Hepatocyte (in vitro differentiated cells): Measurements from ENCODE around the gene FILIP1. TPM values are rescaled to one million over a fixed set of nuclear protein-coding genes. Genes with fewer than 3 reads are reported as not detected.

Source experiments
- DNase-seq: peaks from one replicate; pipeline ENCODE4 v3.0.0-alpha.2; 2016; ENCODE audit warnings: low spot score
- H2AFZ ChIP-seq: fragments of 200-600 bp; sonication (generic); 2 replicates; pipeline ENCODE4 v1.6.0; 2016; ENCODE audit warnings: antibody characterized with exemption, mild to moderate bottlenecking
- H3K27ac ChIP-seq: fragments of 200-600 bp; sonication (generic); 2 replicates; pipeline ENCODE4 v1.5.1; 2016; ENCODE audit warnings: mild to moderate bottlenecking
- H3K27me3 ChIP-seq: fragments of 200-600 bp; sonication (generic); 2 replicates; pipeline ENCODE4 v1.6.1; 2016
- H3K36me3 ChIP-seq: fragments of 200-600 bp; sonication (generic); replicated peaks from 2 replicates; pipeline ENCODE4 v1.5.1; 2016; ENCODE audit warnings: low read depth; ENCODE audit not compliant: insufficient read depth
- H3K4me1 ChIP-seq: fragments of 200-600 bp; sonication (generic); 2 replicates; pipeline ENCODE4 v1.5.1; 2016; ENCODE audit warnings: mild to moderate bottlenecking, moderate library complexity; ENCODE audit not compliant: insufficient read depth
- H3K4me2 ChIP-seq: fragments of 200-600 bp; sonication (generic); 2 replicates; pipeline ENCODE4 v1.6.0; 2016
- H3K4me3 ChIP-seq: fragments of 200-600 bp; sonication (generic); 2 replicates; pipeline ENCODE4 v1.5.1; 2016; ENCODE audit warnings: mild to moderate bottlenecking
- H3K79me2 ChIP-seq: fragments of 200-600 bp; sonication (generic); 2 replicates; pipeline ENCODE4 v1.6.0; 2017; ENCODE audit warnings: mild to moderate bottlenecking
- H3K9me2 ChIP-seq: fragments of 200-600 bp; sonication (generic); replicated peaks from 2 replicates; pipeline ENCODE4 v1.6.0; 2017; ENCODE audit warnings: mild to moderate bottlenecking; ENCODE audit not compliant: insufficient read depth
- H3K9me3 ChIP-seq: fragments of 200-600 bp; sonication (generic); 2 replicates; pipeline ENCODE4 v1.5.1; 2016; ENCODE audit warnings: low read depth, mild to moderate bottlenecking
- H4K20me1 ChIP-seq: fragments of 200-600 bp; sonication (generic); 2 replicates; pipeline ENCODE4 v1.6.0; 2016; ENCODE audit warnings: mild to moderate bottlenecking; ENCODE audit not compliant: insufficient read depth, poor library complexity, severe bottlenecking
- CTCF ChIP-seq: fragments of 200-600 bp; sonication (generic); IDR thresholded peaks from 2 replicates; pipeline ENCODE4 v1.5.1; 2016; ENCODE audit warnings: antibody characterized with exemption, mild to moderate bottlenecking; ENCODE audit not compliant: poor library complexity
- EZH2 ChIP-seq: fragments of 200-600 bp; sonication (generic); IDR thresholded peaks from 2 replicates; pipeline ENCODE4 v1.6.1; 2016; ENCODE audit warnings: antibody characterized with exemption, mild to moderate bottlenecking, borderline replicate concordance
- EZH2phosphoT487 ChIP-seq: fragments of 200-600 bp; sonication (generic); IDR thresholded peaks from one replicate; pipeline ENCODE4 v1.6.1; 2018; ENCODE audit warnings: antibody characterized with exemption, mild to moderate bottlenecking, low read depth, moderate library complexity; ENCODE audit not compliant: unreplicated experiment, severe bottlenecking
- WGBS: methylation state at CpG from one replicate; pipeline ENCODE4 v1.1.6; 2016; ENCODE audit warnings: low lambda C conversion rate; ENCODE audit errors: missing lambda C conversion rate; 5-methylcytosine and 5-hydroxymethylcytosine counted together
- polyA plus RNA-seq: library from polyadenylated mRNA; unstranded; fragments of >200 nt; fragmentation: Nextera tagmentation; extraction: Ambion mirVana; gene quantifications from 2 replicates; pipeline ENCODE4 v1.2.1, GENCODE V29; 2016
- total RNA-seq: library from RNA; depleted of rRNA; stranded (reverse); fragments of >200 nt; gene quantifications from 2 replicates; pipeline ENCODE4 v1.2.3, GENCODE V29; 2014

FILIP1 gene
- total and polyA plus RNA-seq, 2 experiments from 2014 or later, result 4.1 to 6.0 TPM

- Histone ChIP-seq H3K4me2 (no peak overlapping the region), H3K79me2 (no peaks in the 10 kb centered on the region), H3K9me3 (no peaks in the 10 kb centered on the region), H4K20me1 (no peaks in the 10 kb centered on the region), H3K4me1 (no peaks in the 10 kb centered on the region), H3K27me3 (no peaks in the 10 kb centered on the region), H3K27ac (no peak overlapping the region), H3K9me2 (no peaks in the 10 kb centered on the region), H3K4me3 (no peak overlapping the region), H2AFZ (no peak overlapping the region), H3K36me3 (no peaks in the 10 kb centered on the region)
- 69% methylated on average over 2 of the region's 2 CpGs for WGBS
- no peak for TF ChIP-seq CTCF
- DNase-seq, result no peak
Measured at GRCh38 chr6:75326557-75327258, 166.9 kb downstream of the FILIP1 start.

- DNase-seq, result no peak
- Histone ChIP-seq H3K27ac (no peak overlapping the region), H3K4me1 (no peaks in the 10 kb centered on the region), H3K79me2 (no peaks in the 10 kb centered on the region), H3K9me2 (no peaks in the 10 kb centered on the region), H3K4me3 (no peak overlapping the region), H2AFZ (no peak overlapping the region), H3K27me3 (no peaks in the 10 kb centered on the region), H3K36me3 (no peaks in the 10 kb centered on the region), H4K20me1 (no peaks in the 10 kb centered on the region), H3K4me2 (no peak overlapping the region), H3K9me3 (no peaks in the 10 kb centered on the region)
- no peak for TF ChIP-seq CTCF
- no peak for TF ChIP-seq EZH2phosphoT487
- no peak for TF ChIP-seq EZH2
- WGBS, result 50% methylated on average over 2 of the region's 2 CpGs
Measured at GRCh38 chr6:75318900-75319299, 174.7 kb downstream of the FILIP1 start.

- H3K27me3 ChIP-seq, result no peaks in the 10 kb centered on the region
- H3K9me2 ChIP-seq, result no peaks in the 10 kb centered on the region
- H3K27ac ChIP-seq, result peak overlapping the region; percentile 52
- H3K4me1 ChIP-seq, result no peaks in the 10 kb centered on the region
- H3K9me3 ChIP-seq, result no peaks in the 10 kb centered on the region
- no peaks in the 10 kb centered on the region for H3K36me3 ChIP-seq
- no peak overlapping the region for H3K4me3 ChIP-seq
- H4K20me1 ChIP-seq, result no peaks in the 10 kb centered on the region
- no peak overlapping the region for H2AFZ ChIP-seq
- no peaks in the 10 kb centered on the region for H3K79me2 ChIP-seq
- H3K4me2 ChIP-seq, result no peak overlapping the region
- WGBS, result 50% methylated on average over 4 of the region's 4 CpGs
- no peak for DNase-seq
- TF ChIP-seq EZH2phosphoT487, result no peak
- TF ChIP-seq EZH2, result no peak
Measured at GRCh38 chr6:75317503-75318206, 175.9 kb downstream of the FILIP1 start.

GRCh38 chr6:75315978-75316377 is 177.6 kb downstream of the FILIP1 start:
- no peak overlapping the region for H3K27ac ChIP-seq
- no peak for DNase-seq
- TF ChIP-seq EZH2 (no peak), CTCF (no peak), EZH2phosphoT487 (no peak)
- no peaks in the 10 kb centered on the region for H4K20me1 ChIP-seq
- H3K4me1 ChIP-seq, result no peaks in the 10 kb centered on the region
- H3K27me3 ChIP-seq, result no peaks in the 10 kb centered on the region
- H3K79me2 ChIP-seq, result no peaks in the 10 kb centered on the region
- H3K9me2 ChIP-seq, result no peaks in the 10 kb centered on the region
- no peak overlapping the region for H3K4me3 ChIP-seq
- no peaks in the 10 kb centered on the region for H3K36me3 ChIP-seq
- no peak overlapping the region for H2AFZ ChIP-seq
- no peaks in the 10 kb centered on the region for H3K9me3 ChIP-seq
- H3K4me2 ChIP-seq, result no peak overlapping the region
